ENCODE results near the gene SLC6A14. TPM values are rescaled to one million over a fixed set of nuclear protein-coding genes. Genes with fewer than 3 reads are reported as not detected.

Gene SLC6A14
- total and polyA plus RNA-seq, 2 of the 8 experiments (the other 6 are each of a cell fraction or from before 2014, with no cell fraction given) = not detected

DNA sequence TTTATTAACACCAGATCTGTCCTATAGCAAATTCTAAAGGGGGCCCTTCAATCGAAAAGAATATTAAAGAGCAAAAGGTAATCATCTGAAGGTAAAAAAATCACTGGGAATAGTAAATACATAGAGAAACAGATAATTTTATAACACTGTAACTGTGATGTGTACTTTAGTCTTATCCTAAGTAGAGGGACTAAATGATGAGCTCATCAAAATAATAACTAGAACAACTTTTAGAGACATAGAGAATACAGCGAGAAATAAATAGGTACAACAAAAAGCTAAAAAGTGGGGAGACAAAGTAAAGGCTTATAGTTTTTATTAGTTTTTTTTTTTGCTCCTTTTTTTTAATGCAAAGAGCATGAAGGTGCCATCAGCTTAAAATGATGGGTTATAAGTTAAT lies 43.7 kb downstream of the SLC6A14 start (continued):
- TF ChIP-seq SP2 (IDR thresholded peaks at IDR 0.05; ENCODE audit: low read length) (no peak), KDM5A (IDR thresholded peaks at IDR 0.05; ENCODE audit: low read length) (no peak), GTF2F1 (IDR thresholded peaks at IDR 0.05; ENCODE audit: borderline replicate concordance, low read depth, low read length) (no peak), TBP (IDR thresholded peaks at IDR 0.05; ENCODE audit: low read depth, low read length) (no peak), SP4 (IDR thresholded peaks at IDR 0.05; ENCODE audit: low read length) (no peak), TAF1 (IDR thresholded peaks at IDR 0.05; ENCODE audit: low read depth, low read length) (no peak), POLR2AphosphoS5 (IDR thresholded peaks at IDR 0.05; ENCODE audit: low read depth, low read length) (no peak)

Measured in H1 (cell line).